Adrenal gland (tissue), 5 donors: Measurements from ENCODE around the gene CDK15.

Experiments used
- CTCF ChIP-seq, 6 experiments: fragments of 450-650 bp in 4 of 6; fragments of 200-600 bp in 2 of 6; sonication (generic) in 1 of 6; IDR thresholded peaks; 1 replicate in 5 of 6; 2 replicates in 1 of 6; pipeline versions ENCODE4 v1.5.1 to v1.8.0; 2016 to 2021; ENCODE audit warnings: antibody characterized with exemption in 6 of 6, mild to moderate bottlenecking in 2 of 6, moderate library complexity in 1 of 6
- POLR2A ChIP-seq, 2 donors: fragments of 450-650 bp; IDR thresholded peaks; one replicate each; pipeline ENCODE4 v1.6.1; 2017; ENCODE audit warnings: antibody characterized with exemption in 2 of 2, mild to moderate bottlenecking in 2 of 2, moderate library complexity in 1 of 2
- donor health status: DM: no; HTN: no; CAD: no.

GRCh38 chr2:201909961-201910361 is 103.6 kb downstream of the CDK15 start:
- TF ChIP-seq CTCF (IDR thresholded peaks at IDR 0.05), result no peak
- TF ChIP-seq POLR2A (IDR thresholded peaks at IDR 0.05), result no peak
